ENCODE results near the gene HOXC12.

The HOXC12 gene

GRCh38 chr12:53997204-53998109, 42.8 kb downstream of the HOXC12 start:
- no peak for DNase-seq (ENCODE audit: low spot score)

GRCh38 chr12:53998110-53998899, 43.6 kb downstream of the HOXC12 start:
- DNase-seq (ENCODE audit: low spot score) = no peak

- no peak for DNase-seq (ENCODE audit: low spot score)
Observed at GRCh38 chr12:53998900-53999236, 44.2 kb downstream of the HOXC12 start.

GRCh38 chr12:53999559-54000115, 44.9 kb downstream of the HOXC12 start:
- DNase-seq (ENCODE audit: low spot score) = peak; percentile 72

- DNase-seq (ENCODE audit: low spot score) = no peak
Observed at GRCh38 chr12:54000116-54001114, 45.7 kb downstream of the HOXC12 start, which contains the start of gene HOXC9. Gene HOXC9 (plus strand): TSS chr12:54000161. CDS start chr12:54000189, 28 bp downstream.

- DNase-seq (ENCODE audit: low spot score) = no peak
Observed at GRCh38 chr12:54001283-54002187, 46.8 kb downstream of the HOXC12 start.

- no peak for DNase-seq (ENCODE audit: low spot score)
Observed at GRCh38 chr12:54002278-54002914, 47.7 kb downstream of the HOXC12 start.

- DNase-seq (ENCODE audit: low spot score) = no peak
Observed at GRCh38 chr12:54002915-54003389, 48.2 kb downstream of the HOXC12 start.

GRCh38 chr12:54003625-54004024, 48.9 kb downstream of the HOXC12 start:
- no peak for DNase-seq (ENCODE audit: low spot score)

- no peak for DNase-seq (ENCODE audit: low spot score)
Observed at GRCh38 chr12:54004063-54004840, 49.5 kb downstream of the HOXC12 start.

GRCh38 chr12:54004841-54005530, 50.3 kb downstream of the HOXC12 start:
- no peak for DNase-seq (ENCODE audit: low spot score)

- DNase-seq (ENCODE audit: low spot score) = no peak
Observed at GRCh38 chr12:54005531-54005852, 50.8 kb downstream of the HOXC12 start.

GRCh38 chr12:54005853-54006558, 51.3 kb downstream of the HOXC12 start:
- peak; percentile 79 for DNase-seq (ENCODE audit: low spot score)

- DNase-seq (ENCODE audit: low spot score) = no peak
Observed at GRCh38 chr12:54006559-54007220, 52.0 kb downstream of the HOXC12 start.

- no peak for DNase-seq (ENCODE audit: low spot score)
Observed at GRCh38 chr12:54007538-54008259, 53.0 kb downstream of the HOXC12 start.

GRCh38 chr12:54008260-54008552, 53.5 kb downstream of the HOXC12 start:
- no peak for DNase-seq (ENCODE audit: low spot score)
